Spleen (tissue), 7 donors: ENCODE measurements around the gene MYOF.

Experiments used
- CTCF ChIP-seq, 11 experiments: fragments of 200-600 bp in 7 of 11; fragments of 450-650 bp in 4 of 11; sonication (generic) in 4 of 11; IDR thresholded peaks in 8 of 11; conservative IDR thresholded peaks in 3 of 11; 1 replicate in 7 of 11; 2 replicates in 4 of 11; pipeline versions ENCODE4 v1.4.0 to v1.8.0; 2016 to 2021; ENCODE audit warnings: antibody characterized with exemption in 11 of 11, inconsistent platforms in 4 of 11, mild to moderate bottlenecking in 1 of 11
- POLR2A ChIP-seq, 3 donors: fragments of 450-650 bp; IDR thresholded peaks; one replicate each; pipeline ENCODE4 v1.5.1; 2017; ENCODE audit warnings: antibody characterized with exemption in 3 of 3, mild to moderate bottlenecking in 1 of 3
- POLR2AphosphoS5 ChIP-seq, 3 donors: sonication (generic); formaldehyde crosslinking; IDR thresholded peaks; one replicate each; pipeline ENCODE4 v1.5.1; 2017; ENCODE audit warnings: antibody characterized with exemption in 3 of 3
- donor health status: DM: no; HTN: no; CAD: no; lungs with moderate emphysema.
- donor health status: DM: no; HTN: no; CAD: no.
- donor health status: DM: no; HTN: no; CAD: no.

- TF ChIP-seq CTCF (IDR thresholded peaks at IDR 0.05 in 8 of 11, conservative IDR thresholded peaks at IDR 0.05 in 3 of 11): no peak
- TF ChIP-seq POLR2AphosphoS5 (IDR thresholded peaks at IDR 0.05): no peak
- TF ChIP-seq POLR2A (IDR thresholded peaks at IDR 0.05): no peak
Observed at GRCh38 chr10:93393211-93393610, 88.9 kb downstream of the MYOF start.
